ENCODE data around the gene GPR137.

DNA sequence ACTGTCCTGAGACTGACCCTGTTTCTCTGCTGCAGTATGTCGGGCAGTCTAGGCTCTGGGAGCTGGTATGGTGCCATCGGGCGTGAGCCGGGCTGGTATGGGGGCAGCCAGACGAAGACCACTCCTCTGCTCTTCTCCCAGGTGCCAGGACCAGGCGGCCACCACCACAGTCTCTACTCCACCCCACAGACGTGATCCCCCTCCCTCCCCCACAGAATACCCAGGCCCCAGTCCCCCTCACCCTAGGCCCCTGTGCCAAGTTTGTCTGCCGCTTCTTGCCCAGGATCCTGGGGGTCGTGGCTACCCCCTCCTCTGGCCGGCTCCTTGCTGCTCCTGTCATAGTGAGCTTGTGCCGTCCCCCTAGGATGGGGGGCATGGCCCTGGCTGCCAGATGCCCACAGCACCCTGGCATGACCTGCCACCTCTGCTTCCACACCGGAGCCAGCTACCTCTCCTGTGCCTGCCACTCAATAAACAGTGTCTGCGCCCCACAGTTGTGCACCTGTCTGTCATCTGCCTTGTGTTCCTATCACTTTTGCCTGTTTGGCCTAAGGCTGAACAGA lies 3.4 kb downstream of the GPR137 start:
- TF ChIP-seq, protein P1, sequence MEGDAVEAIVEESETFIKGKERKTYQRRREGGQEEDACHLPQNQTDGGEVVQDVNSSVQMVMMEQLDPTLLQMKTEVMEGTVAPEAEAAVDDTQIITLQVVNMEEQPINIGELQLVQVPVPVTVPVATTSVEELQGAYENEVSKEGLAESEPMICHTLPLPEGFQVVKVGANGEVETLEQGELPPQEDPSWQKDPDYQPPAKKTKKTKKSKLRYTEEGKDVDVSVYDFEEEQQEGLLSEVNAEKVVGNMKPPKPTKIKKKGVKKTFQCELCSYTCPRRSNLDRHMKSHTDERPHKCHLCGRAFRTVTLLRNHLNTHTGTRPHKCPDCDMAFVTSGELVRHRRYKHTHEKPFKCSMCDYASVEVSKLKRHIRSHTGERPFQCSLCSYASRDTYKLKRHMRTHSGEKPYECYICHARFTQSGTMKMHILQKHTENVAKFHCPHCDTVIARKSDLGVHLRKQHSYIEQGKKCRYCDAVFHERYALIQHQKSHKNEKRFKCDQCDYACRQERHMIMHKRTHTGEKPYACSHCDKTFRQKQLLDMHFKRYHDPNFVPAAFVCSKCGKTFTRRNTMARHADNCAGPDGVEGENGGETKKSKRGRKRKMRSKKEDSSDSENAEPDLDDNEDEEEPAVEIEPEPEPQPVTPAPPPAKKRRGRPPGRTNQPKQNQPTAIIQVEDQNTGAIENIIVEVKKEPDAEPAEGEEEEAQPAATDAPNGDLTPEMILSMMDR (IDR thresholded peaks at IDR 0.05; ENCODE audit: low read length) = no peak
- TF ChIP-seq EZH2 (IDR thresholded peaks at IDR 0.05; ENCODE audit: borderline replicate concordance, low read length) = no peak

Data from OCI-LY1 (cell line).